HEK293 (cell line): ENCODE data around the gene MYL9.

Source experiments
- BCL11A ChIP-seq: fragments of 450-650 bp; formaldehyde crosslinking; IDR thresholded peaks from 2 replicates; pipeline ENCODE4 v1.5.1; 2016; ENCODE audit warnings: low read depth, missing biosample characterization, missing genetic modification characterization
- CTCF ChIP-seq: fragments of 450-650 bp; formaldehyde crosslinking; IDR thresholded peaks from 2 replicates; pipeline ENCODE4 v1.5.1; 2016; ENCODE audit warnings: missing biosample characterization, missing genetic modification characterization
- PRDM6 ChIP-seq: fragments of 450-650 bp; formaldehyde crosslinking; IDR thresholded peaks from 2 replicates; pipeline ENCODE4 v1.5.1; 2017; ENCODE audit warnings: missing biosample characterization, missing genetic modification characterization
- TCF7L2 ChIP-seq: IDR thresholded peaks from 2 replicates; pipeline ENCODE4 v1.6.1; 2011; ENCODE audit warnings: low read depth, mild to moderate bottlenecking, inconsistent platforms, low read length, moderate library complexity, borderline replicate concordance
- ZBTB8A ChIP-seq: fragments of 450-650 bp; formaldehyde crosslinking; IDR thresholded peaks from 2 replicates; pipeline ENCODE4 v1.5.1; 2016; ENCODE audit warnings: missing biosample characterization, missing genetic modification characterization
- ZNF266 ChIP-seq: fragments of 450-650 bp; formaldehyde crosslinking; IDR thresholded peaks from 2 replicates; pipeline ENCODE4 v1.5.1; 2016; ENCODE audit warnings: missing biosample characterization, missing genetic modification characterization, low read depth
- ZNF274 ChIP-seq, 2 experiments: fragments of 200-500 bp in 1 of 2; fragments of 450-650 bp in 1 of 2; sonication (Bioruptor generic) in 1 of 2; formaldehyde crosslinking in 1 of 2; IDR thresholded peaks; 2 replicates each; pipeline versions ENCODE4 v1.5.1 to v1.6.1; 2014 to 2016; ENCODE audit warnings: borderline replicate concordance in 1 of 2, inconsistent platforms in 1 of 2, low read length in 1 of 2, missing biosample characterization in 1 of 2, missing genetic modification characterization in 1 of 2
- ZNF423 ChIP-seq: fragments of 450-650 bp; formaldehyde crosslinking; IDR thresholded peaks from 2 replicates; pipeline ENCODE4 v1.5.1; 2016; ENCODE audit warnings: missing biosample characterization, missing genetic modification characterization
- ZNF529 ChIP-seq: fragments of 450-650 bp; formaldehyde crosslinking; IDR thresholded peaks from 2 replicates; pipeline ENCODE4 v1.5.1; 2017; ENCODE audit warnings: missing genetic modification characterization, missing biosample characterization; ENCODE audit not compliant: insufficient replicate concordance
- ZNF610 ChIP-seq: fragments of 450-650 bp; formaldehyde crosslinking; IDR thresholded peaks from 2 replicates; pipeline ENCODE4 v1.5.1; 2016; ENCODE audit warnings: missing biosample characterization, missing genetic modification characterization, borderline replicate concordance
- ZNF645 ChIP-seq: fragments of 450-650 bp; formaldehyde crosslinking; IDR thresholded peaks from 2 replicates; pipeline ENCODE4; 2016; ENCODE audit warnings: missing biosample characterization, missing genetic modification characterization
- ZNF654 ChIP-seq: fragments of 450-650 bp; formaldehyde crosslinking; IDR thresholded peaks from 2 replicates; pipeline ENCODE4 v1.5.1; 2016; ENCODE audit warnings: low read depth, missing biosample characterization, missing genetic modification characterization
- ZNF768 ChIP-seq: fragments of 450-650 bp; formaldehyde crosslinking; IDR thresholded peaks from 2 replicates; pipeline ENCODE4 v1.5.1; 2018; ENCODE audit warnings: missing biosample characterization, mild to moderate bottlenecking, missing genetic modification characterization
- ZNF792 ChIP-seq: fragments of 450-650 bp; formaldehyde crosslinking; IDR thresholded peaks from 2 replicates; pipeline ENCODE4 v1.5.1; 2016; ENCODE audit warnings: missing biosample characterization, missing genetic modification characterization

- TF ChIP-seq ZNF654: no peak
- no peak for TF ChIP-seq ZNF274 (IDR thresholded peaks at IDR 0.05; ENCODE audit: low read length)
- TF ChIP-seq ZNF274 (tag by site-specific recombination; IDR thresholded peaks at IDR 0.05; ENCODE audit: borderline replicate concordance): no peak
- TF ChIP-seq CTCF (tag by site-specific recombination): no peak
- no peak for TF ChIP-seq PRDM6 (tag by site-specific recombination)
- no peak for TF ChIP-seq ZNF610 (tag by site-specific recombination)
- no peak for TF ChIP-seq ZNF266 (tag by site-specific recombination)
- no peak for TF ChIP-seq ZNF768 (tag by site-specific recombination)
- TF ChIP-seq BCL11A (tag by site-specific recombination): no peak
- no peak for TF ChIP-seq ZNF645
- TF ChIP-seq ZNF792 (tag by site-specific recombination): no peak
- no peak for TF ChIP-seq TCF7L2
- no peak for TF ChIP-seq ZBTB8A (tag by site-specific recombination)
- TF ChIP-seq ZNF423: no peak
- no peak for TF ChIP-seq ZNF529 (tag by site-specific recombination)
Measured at GRCh38 chr20:36563374-36563773, 22.1 kb downstream of the MYL9 start.
